Endothelial cell of umbilical vein (primary cell): ENCODE measurements around the gene LNPK. TPM values are rescaled to one million over a fixed set of nuclear protein-coding genes. Genes with fewer than 3 reads are reported as not detected.
"Not testable (repeated sequence)": the region's sequence is repeated elsewhere in the genome, so short reads cannot be mapped to it uniquely, and the experiment has no call there.

Experiments used
- BruUV-seq: library from RNA; stranded (reverse); fragments of 400-500 nt; replicated peaks from 2 replicates; lab custom pipeline; 2021; lab: Mats Ljungman, UMichigan
- CTCF ChIA-PET: fragments of 300-600, 350-600 bp; sonication (Branson Sonifier 250); formaldehyde crosslinking; loops from one replicate; lab custom pipeline; 2021; ENCODE audit warnings: antibody characterized with exemption, inconsistent platforms; lab: Charles Lee
- POLR2A ChIA-PET: fragments of 300-600, 350-600 bp; sonication (Branson Sonifier 250); formaldehyde crosslinking; loops from one replicate; lab custom pipeline; 2021; ENCODE audit warnings: antibody characterized with exemption, inconsistent platforms; lab: Charles Lee
- DNase-seq: peaks from one replicate; pipeline ENCODE4 v3.0.0-alpha.2; 2011; ENCODE audit warnings: low read depth, low spot score
- FAIRE-seq: peaks from 2 replicates; lab custom pipeline; 2011; peaks lifted over from hg19 to GRCh38; lab: Jason Lieb, UNC
- H2AFZ ChIP-seq: 2 replicates; pipeline ENCODE4 v1.6.0; 2012; ENCODE audit warnings: low read depth, low read length, control low read depth, inconsistent platforms
- H3K27ac ChIP-seq: 2 replicates; pipeline ENCODE4 v1.5.1; 2011; ENCODE audit warnings: low read depth, mild to moderate bottlenecking, control low read depth, low read length, moderate library complexity; ENCODE audit not compliant: insufficient read depth
- H3K27me3 ChIP-seq, 2 experiments: 2 replicates each; pipeline versions ENCODE4 v1.6.0 to v1.6.1; 2011; ENCODE audit warnings: low read length in 2 of 2, mixed read lengths in 1 of 2; ENCODE audit not compliant: control insufficient read depth in 2 of 2, insufficient read depth in 2 of 2
- H3K36me3 ChIP-seq, 2 experiments: 2 replicates in 1 of 2; 3 replicates in 1 of 2; pipeline ENCODE4 v1.5.1; 2011; ENCODE audit warnings: low read length in 2 of 2, mild to moderate bottlenecking in 1 of 2, moderate library complexity in 1 of 2; ENCODE audit not compliant: control insufficient read depth in 2 of 2, insufficient read depth in 2 of 2; ENCODE audit errors: extremely low read depth in 1 of 2
- H3K4me1 ChIP-seq: 3 replicates; pipeline ENCODE4 v1.5.1; 2011; ENCODE audit warnings: mild to moderate bottlenecking, low read length; ENCODE audit not compliant: control insufficient read depth, insufficient read depth; ENCODE audit errors: extremely low read depth
- H3K4me2 ChIP-seq: 2 replicates; pipeline ENCODE4 v1.6.1; 2011; ENCODE audit warnings: low read length, control low read depth, mixed read lengths; ENCODE audit not compliant: insufficient read depth
- H3K4me3 ChIP-seq, 3 experiments: fragments of 200-600 bp in 1 of 3; sonication (generic), shearing (Covaris generic) in 1 of 3; replicated peaks in 1 of 3; 2 replicates each; pipeline ENCODE4 v1.5.1; 2011 to 2016; ENCODE audit warnings: control low read depth in 3 of 3, low read length in 3 of 3, mild to moderate bottlenecking in 2 of 3, inconsistent platforms in 1 of 3, low read depth in 1 of 3, moderate library complexity in 1 of 3; ENCODE audit not compliant: insufficient read depth in 1 of 3
- H3K79me2 ChIP-seq: 2 replicates; pipeline ENCODE4 v1.6.0; 2012; ENCODE audit warnings: low read length, inconsistent platforms; ENCODE audit not compliant: control insufficient read depth, insufficient read depth
- H3K9ac ChIP-seq: replicated peaks from 2 replicates; pipeline ENCODE3; 2011; ENCODE audit warnings: low read length, control low read depth; ENCODE audit not compliant: insufficient read depth; ENCODE audit errors: extremely low read depth
- H3K9me1 ChIP-seq: replicated peaks from 3 replicates; pipeline ENCODE4 v1.6.0; 2011; ENCODE audit warnings: mild to moderate bottlenecking, low read length; ENCODE audit not compliant: control insufficient read depth, insufficient read depth; ENCODE audit errors: extremely low read depth
- H3K9me3 ChIP-seq: replicated peaks from 2 replicates; pipeline ENCODE4 v1.5.1; 2012; ENCODE audit warnings: low read length, inconsistent platforms; ENCODE audit not compliant: control insufficient read depth, insufficient read depth
- H4K20me1 ChIP-seq: replicated peaks from 2 replicates; pipeline ENCODE3; 2011; ENCODE audit warnings: mild to moderate bottlenecking, low read length; ENCODE audit not compliant: control insufficient read depth, insufficient read depth; ENCODE audit errors: extremely low read depth
- EZH2 ChIP-seq: IDR thresholded peaks from 2 replicates; pipeline ENCODE4 v1.6.1; 2012; ENCODE audit warnings: borderline replicate concordance, low read depth, mild to moderate bottlenecking, moderate library complexity, low read length, inconsistent platforms; ENCODE audit not compliant: severe bottlenecking
- FOS ChIP-seq: IDR thresholded peaks from 2 replicates; pipeline ENCODE4 v1.6.1; 2011; ENCODE audit warnings: mild to moderate bottlenecking, low read length, moderate library complexity, borderline replicate concordance; ENCODE audit not compliant: insufficient read depth
- GATA2 ChIP-seq: IDR thresholded peaks from 2 replicates; pipeline ENCODE4 v1.7.0; 2011; ENCODE audit warnings: low read depth, mild to moderate bottlenecking, moderate library complexity, mixed read lengths, low read length; ENCODE audit not compliant: insufficient read length, insufficient read depth
- JUN ChIP-seq: IDR thresholded peaks from 2 replicates; pipeline ENCODE4 v1.6.1; 2011; ENCODE audit warnings: borderline replicate concordance, low read depth; ENCODE audit not compliant: insufficient read length, insufficient read depth
- POLR2AphosphoS5 ChIP-seq: IDR thresholded peaks from 2 replicates; pipeline ENCODE4 v1.6.1; 2012; ENCODE audit warnings: low read depth, mild to moderate bottlenecking, control low read depth, low read length, moderate library complexity; ENCODE audit not compliant: insufficient read depth
- dilution Hi-C: fragments of 300-500 bp; cut with MboI; formaldehyde crosslinking; loops from one replicate; pipeline ENCODE4 v1.15.0; 2019; ENCODE audit warnings: low sequenced_read_pairs; ENCODE audit not compliant: extremely low pct_ligation_motif_present
- intact Hi-C: fragments of 100-400 bp; cut with micrococcal nuclease; formaldehyde crosslinking; loops from one replicate; pipeline ENCODE4 v1.10.0; 2022
- polyA plus RNA-seq, 4 experiments: library from polyadenylated mRNA; depleted of rRNA in 3 of 4; stranded (reverse) in 3 of 4; unstranded in 1 of 4; fragments of >200 nt; gene quantifications; 2 replicates each; pipeline versions ENCODE4 v1.2.1 to v1.2.3, GENCODE V29; 2011 to 2012; ENCODE audit warnings: missing spikeins in 1 of 4
- total RNA-seq: library from RNA; stranded (reverse); gene quantifications from 2 replicates; pipeline ENCODE4 v1.2.3, GENCODE V29; 2021

The LNPK gene
- total and polyA plus RNA-seq, 2 donors (not counting 3 experiments of a cell fraction or from before 2014, with no cell fraction given), result 2.4 to 11.2 TPM

DNA sequence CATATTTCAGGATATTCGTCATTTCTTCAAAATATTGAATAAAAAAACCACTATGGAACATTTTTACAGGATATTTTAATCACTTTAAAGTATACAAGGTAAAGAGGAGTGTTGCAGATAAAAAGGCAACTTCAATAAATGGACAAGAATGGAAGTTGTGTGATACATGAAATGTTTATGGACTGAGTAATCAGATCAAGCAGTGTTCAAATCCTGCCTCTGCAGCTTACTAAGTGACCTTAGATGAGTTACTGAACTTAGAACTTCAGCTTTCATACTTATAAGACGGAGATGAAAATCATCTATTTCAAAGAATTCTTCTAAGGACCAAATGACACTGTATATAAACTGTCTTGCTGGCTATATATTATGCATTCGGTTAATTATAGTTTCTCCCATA is 87.2 kb downstream of the LNPK start:
- FAIRE-seq, result no peak

DNA sequence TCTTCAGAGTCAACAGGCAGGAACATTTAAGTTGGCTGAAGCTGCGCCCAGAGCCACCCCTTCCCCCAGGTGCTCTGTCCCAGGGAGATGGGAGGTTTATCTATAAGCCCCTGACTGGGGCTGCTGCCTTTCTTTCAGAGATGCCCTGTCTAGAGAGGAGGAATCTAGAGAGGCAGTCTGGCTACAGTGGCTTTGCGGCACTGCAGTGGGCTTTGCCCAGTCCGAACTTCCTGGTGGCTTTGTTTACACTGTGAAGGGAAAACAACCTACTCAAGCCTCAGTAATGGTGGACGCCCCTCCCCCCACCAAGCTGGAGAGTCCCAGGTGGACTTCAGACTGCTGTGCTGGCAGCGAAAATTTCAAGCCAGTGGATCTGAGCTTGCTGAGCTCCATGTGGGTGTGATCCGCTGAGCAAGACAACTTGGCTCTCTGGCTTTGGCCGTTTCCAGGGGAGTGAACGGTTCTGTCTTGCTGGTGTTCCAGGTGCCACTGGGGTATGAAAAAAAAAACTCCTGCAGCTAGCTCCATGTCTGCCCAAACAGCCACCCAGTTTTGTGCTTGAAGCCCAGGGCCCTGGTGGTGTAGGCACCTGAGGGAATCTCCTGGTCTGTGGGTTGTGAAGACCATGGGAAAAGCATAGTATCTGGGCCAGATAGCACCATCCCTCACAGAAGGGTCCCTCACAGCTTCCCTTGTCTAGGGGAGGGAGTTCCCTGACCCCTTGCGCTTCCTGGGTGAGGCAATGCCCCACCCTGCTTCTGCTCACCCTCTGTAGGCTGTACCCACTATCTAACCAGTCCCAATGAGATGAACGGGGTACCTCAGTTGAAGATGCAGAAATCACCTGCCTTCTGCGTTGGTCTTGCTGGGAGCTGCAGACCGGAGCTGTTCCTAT is 88.0 kb downstream of the LNPK start:
- H3K4me2 ChIP-seq, H3K27ac ChIP-seq, BruUV-seq, DNase-seq, H3K9ac ChIP-seq, CTCF ChIA-PET, FAIRE-seq, H3K4me3 ChIP-seq, intact Hi-C loops, H3K9me1 ChIP-seq, H2AFZ ChIP-seq, H3K36me3 ChIP-seq, H4K20me1 ChIP-seq, dilution Hi-C loops, H3K27me3 ChIP-seq, H3K9me3 ChIP-seq, H3K4me1 ChIP-seq, POLR2A ChIA-PET, H3K79me2 ChIP-seq: not testable (repeated sequence)

More for the DNA sequence above, 87.2 kb downstream of the LNPK start:
- no peak for DNase-seq
- POLR2A ChIA-PET, result no interaction called here
- no peaks in the 10 kb centered on the region for H3K9me3 ChIP-seq
- H4K20me1 ChIP-seq, result no peaks in the 10 kb centered on the region
- no peaks in the 10 kb centered on the region for H3K4me1 ChIP-seq
- H3K27me3 ChIP-seq, result peaks cover 0 to 4% of the 10 kb centered on the region in 2 experiments
- CTCF ChIA-PET, result no interaction called here
- H3K36me3 ChIP-seq, result no peaks in the 10 kb centered on the region
- H3K4me3 ChIP-seq, result no peak overlapping the region
- H3K79me2 ChIP-seq, result no peaks in the 10 kb centered on the region
- dilution Hi-C loops, result no loop called here
- BruUV-seq, result no TSS peak
- no peak overlapping the region for H3K9ac ChIP-seq
- H2AFZ ChIP-seq, result no peak overlapping the region
- TF ChIP-seq POLR2AphosphoS5 (no peak), JUN (no peak), FOS (no peak), EZH2 (no peak), GATA2 (no peak)
- H3K9me1 ChIP-seq, result no peaks in the 10 kb centered on the region
- intact Hi-C loops, result no loop called here
- H3K27ac ChIP-seq, result no peak overlapping the region
- no peak overlapping the region for H3K4me2 ChIP-seq

DNA sequence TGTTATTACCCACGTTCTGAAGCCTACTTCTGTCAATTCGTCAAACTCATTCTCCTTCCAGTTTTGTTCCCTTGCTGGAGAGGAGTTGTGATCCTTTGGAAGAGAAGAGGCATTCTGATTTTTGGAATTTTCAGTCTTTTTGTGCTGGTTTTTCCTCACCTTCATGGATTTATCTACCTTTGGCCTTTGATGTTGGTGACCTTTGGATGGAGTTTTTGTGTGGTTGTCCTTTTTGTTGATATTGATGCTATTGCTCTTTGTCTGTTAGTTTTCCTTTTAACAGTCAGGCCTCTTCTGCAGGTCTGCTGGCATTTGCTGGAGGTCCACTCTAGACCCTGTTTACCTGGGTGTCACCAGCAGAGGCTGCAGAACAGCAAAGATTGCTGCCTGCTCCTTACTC is 88.8 kb downstream of the LNPK start:
- H4K20me1 ChIP-seq, H3K36me3 ChIP-seq, CTCF ChIA-PET, H3K79me2 ChIP-seq, BruUV-seq, intact Hi-C loops, H3K27ac ChIP-seq, FAIRE-seq, H3K4me3 ChIP-seq, H3K9ac ChIP-seq, H3K27me3 ChIP-seq, POLR2A ChIA-PET, H3K9me1 ChIP-seq, dilution Hi-C loops, H3K4me2 ChIP-seq, DNase-seq, H2AFZ ChIP-seq, H3K9me3 ChIP-seq, H3K4me1 ChIP-seq: not testable (repeated sequence)
